ENCODE data around the gene ULK4. TPM values are rescaled to one million over a fixed set of nuclear protein-coding genes. Genes with fewer than 3 reads are reported as not detected.

The ULK4 gene
- total and polyA plus RNA-seq, 9 of the 15 experiments (the other 6 are each of a cell fraction or from before 2014, with no cell fraction given) = 3.0 to 5.9 (median 3.5) TPM

DNA sequence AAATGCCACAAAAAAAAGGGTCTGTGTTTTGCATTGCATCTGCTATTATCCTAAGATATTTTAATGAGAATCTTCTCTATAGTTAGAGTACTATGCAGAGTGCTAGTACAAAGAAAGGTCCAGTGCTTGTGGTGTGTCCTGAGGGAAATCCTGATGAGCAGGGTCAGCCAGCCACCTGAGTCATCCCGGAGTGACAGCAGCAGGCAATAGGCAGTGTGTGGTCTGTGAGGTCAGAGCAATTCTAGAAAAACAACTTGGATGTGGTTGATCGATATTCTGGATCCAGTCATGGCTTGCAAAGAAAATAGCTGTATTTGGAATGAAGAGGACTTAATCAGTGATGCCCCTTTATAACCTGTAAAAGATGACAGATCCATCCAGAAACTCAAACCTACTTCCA lies 643.4 kb downstream of the ULK4 start (continued):
- TF ChIP-seq, protein P1, sequence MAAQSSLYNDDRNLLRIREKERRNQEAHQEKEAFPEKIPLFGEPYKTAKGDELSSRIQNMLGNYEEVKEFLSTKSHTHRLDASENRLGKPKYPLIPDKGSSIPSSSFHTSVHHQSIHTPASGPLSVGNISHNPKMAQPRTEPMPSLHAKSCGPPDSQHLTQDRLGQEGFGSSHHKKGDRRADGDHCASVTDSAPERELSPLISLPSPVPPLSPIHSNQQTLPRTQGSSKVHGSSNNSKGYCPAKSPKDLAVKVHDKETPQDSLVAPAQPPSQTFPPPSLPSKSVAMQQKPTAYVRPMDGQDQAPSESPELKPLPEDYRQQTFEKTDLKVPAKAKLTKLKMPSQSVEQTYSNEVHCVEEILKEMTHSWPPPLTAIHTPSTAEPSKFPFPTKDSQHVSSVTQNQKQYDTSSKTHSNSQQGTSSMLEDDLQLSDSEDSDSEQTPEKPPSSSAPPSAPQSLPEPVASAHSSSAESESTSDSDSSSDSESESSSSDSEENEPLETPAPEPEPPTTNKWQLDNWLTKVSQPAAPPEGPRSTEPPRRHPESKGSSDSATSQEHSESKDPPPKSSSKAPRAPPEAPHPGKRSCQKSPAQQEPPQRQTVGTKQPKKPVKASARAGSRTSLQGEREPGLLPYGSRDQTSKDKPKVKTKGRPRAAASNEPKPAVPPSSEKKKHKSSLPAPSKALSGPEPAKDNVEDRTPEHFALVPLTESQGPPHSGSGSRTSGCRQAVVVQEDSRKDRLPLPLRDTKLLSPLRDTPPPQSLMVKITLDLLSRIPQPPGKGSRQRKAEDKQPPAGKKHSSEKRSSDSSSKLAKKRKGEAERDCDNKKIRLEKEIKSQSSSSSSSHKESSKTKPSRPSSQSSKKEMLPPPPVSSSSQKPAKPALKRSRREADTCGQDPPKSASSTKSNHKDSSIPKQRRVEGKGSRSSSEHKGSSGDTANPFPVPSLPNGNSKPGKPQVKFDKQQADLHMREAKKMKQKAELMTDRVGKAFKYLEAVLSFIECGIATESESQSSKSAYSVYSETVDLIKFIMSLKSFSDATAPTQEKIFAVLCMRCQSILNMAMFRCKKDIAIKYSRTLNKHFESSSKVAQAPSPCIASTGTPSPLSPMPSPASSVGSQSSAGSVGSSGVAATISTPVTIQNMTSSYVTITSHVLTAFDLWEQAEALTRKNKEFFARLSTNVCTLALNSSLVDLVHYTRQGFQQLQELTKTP (IDR thresholded peaks at IDR 0.05; ENCODE audit: low read depth in 1 of 2, partially characterized antibody in 2 of 2) = no peak
- no peak for TF ChIP-seq ZBTB7A (IDR thresholded peaks at IDR 0.05; ENCODE audit: borderline replicate concordance, control insufficient read depth, low read depth, low read length)
- no peak for TF ChIP-seq CREM (IDR thresholded peaks at IDR 0.05; ENCODE audit: low read depth)
- TF ChIP-seq, protein P2, sequence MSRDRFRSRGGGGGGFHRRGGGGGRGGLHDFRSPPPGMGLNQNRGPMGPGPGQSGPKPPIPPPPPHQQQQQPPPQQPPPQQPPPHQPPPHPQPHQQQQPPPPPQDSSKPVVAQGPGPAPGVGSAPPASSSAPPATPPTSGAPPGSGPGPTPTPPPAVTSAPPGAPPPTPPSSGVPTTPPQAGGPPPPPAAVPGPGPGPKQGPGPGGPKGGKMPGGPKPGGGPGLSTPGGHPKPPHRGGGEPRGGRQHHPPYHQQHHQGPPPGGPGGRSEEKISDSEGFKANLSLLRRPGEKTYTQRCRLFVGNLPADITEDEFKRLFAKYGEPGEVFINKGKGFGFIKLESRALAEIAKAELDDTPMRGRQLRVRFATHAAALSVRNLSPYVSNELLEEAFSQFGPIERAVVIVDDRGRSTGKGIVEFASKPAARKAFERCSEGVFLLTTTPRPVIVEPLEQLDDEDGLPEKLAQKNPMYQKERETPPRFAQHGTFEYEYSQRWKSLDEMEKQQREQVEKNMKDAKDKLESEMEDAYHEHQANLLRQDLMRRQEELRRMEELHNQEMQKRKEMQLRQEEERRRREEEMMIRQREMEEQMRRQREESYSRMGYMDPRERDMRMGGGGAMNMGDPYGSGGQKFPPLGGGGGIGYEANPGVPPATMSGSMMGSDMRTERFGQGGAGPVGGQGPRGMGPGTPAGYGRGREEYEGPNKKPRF (IDR thresholded peaks at IDR 0.05; ENCODE audit: low read depth, low read length) = no peak
- TF ChIP-seq RBM39 (optimal IDR thresholded peaks at IDR 0.05; ENCODE audit: low read depth, low read length) = no peak
- TF ChIP-seq, protein P3, sequence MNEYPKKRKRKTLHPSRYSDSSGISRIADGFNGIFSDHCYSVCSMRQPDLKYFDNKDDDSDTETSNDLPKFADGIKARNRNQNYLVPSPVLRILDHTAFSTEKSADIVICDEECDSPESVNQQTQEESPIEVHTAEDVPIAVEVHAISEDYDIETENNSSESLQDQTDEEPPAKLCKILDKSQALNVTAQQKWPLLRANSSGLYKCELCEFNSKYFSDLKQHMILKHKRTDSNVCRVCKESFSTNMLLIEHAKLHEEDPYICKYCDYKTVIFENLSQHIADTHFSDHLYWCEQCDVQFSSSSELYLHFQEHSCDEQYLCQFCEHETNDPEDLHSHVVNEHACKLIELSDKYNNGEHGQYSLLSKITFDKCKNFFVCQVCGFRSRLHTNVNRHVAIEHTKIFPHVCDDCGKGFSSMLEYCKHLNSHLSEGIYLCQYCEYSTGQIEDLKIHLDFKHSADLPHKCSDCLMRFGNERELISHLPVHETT (CRISPR knock-in tag; conservative IDR thresholded peaks at IDR 0.05 in 1 of 2, IDR thresholded peaks at IDR 0.05 in 1 of 2) = no peak
- no peak for TF ChIP-seq SNRNP70 (optimal IDR thresholded peaks at IDR 0.05; ENCODE audit: low read depth, low read length)
- TF ChIP-seq, protein P4, sequence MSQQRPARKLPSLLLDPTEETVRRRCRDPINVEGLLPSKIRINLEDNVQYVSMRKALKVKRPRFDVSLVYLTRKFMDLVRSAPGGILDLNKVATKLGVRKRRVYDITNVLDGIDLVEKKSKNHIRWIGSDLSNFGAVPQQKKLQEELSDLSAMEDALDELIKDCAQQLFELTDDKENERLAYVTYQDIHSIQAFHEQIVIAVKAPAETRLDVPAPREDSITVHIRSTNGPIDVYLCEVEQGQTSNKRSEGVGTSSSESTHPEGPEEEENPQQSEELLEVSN (IDR thresholded peaks at IDR 0.05; ENCODE audit: borderline replicate concordance in 1 of 2, extremely low read depth in 1 of 2, insufficient read depth in 1 of 2, insufficient read length in 1 of 2, low read depth in 1 of 2, low read length in 1 of 2, poor library complexity in 1 of 2, severe bottlenecking in 1 of 2) = no peak
- no peak for TF ChIP-seq ZNF324 (CRISPR knock-in tag; IDR thresholded peaks at IDR 0.05)

Measured in K562 (cell line).